H9 (cell line): Measurements from ENCODE around the gene KMT2C. TPM values are rescaled to one million over a fixed set of nuclear protein-coding genes. Genes with fewer than 3 reads are reported as not detected.

Experiments used
- DNase-seq: peaks from one replicate; pipeline ENCODE4 v3.0.0-alpha.2; 2017
- H2AFZ ChIP-seq: one replicate; pipeline ENCODE4 v1.6.1; 2013; ENCODE audit warnings: mild to moderate bottlenecking, low read length, control low read depth, moderate library complexity
- H2AK5ac ChIP-seq: 2 replicates; pipeline ENCODE4 v1.6.1; 2013; ENCODE audit warnings: low read length, control low read depth, mixed read lengths; ENCODE audit not compliant: insufficient read length
- H2BK120ac ChIP-seq: one replicate; pipeline ENCODE4 v1.6.1; 2013; ENCODE audit warnings: low read depth, mild to moderate bottlenecking, low read length, control low read depth, inconsistent platforms; ENCODE audit not compliant: poor library complexity, severe bottlenecking
- H2BK12ac ChIP-seq: 2 replicates; pipeline ENCODE4 v1.6.1; 2013; ENCODE audit warnings: low read length, control low read depth, mixed read lengths, low read depth; ENCODE audit not compliant: insufficient read length
- H2BK15ac ChIP-seq: 2 replicates; pipeline ENCODE4 v1.6.1; 2013; ENCODE audit warnings: low read depth, low read length, control low read depth
- H2BK20ac ChIP-seq: one replicate; pipeline ENCODE4 v1.6.1; 2013; ENCODE audit warnings: low read depth, mild to moderate bottlenecking, low read length, control low read depth, inconsistent platforms; ENCODE audit not compliant: poor library complexity, severe bottlenecking
- H2BK5ac ChIP-seq: 2 replicates; pipeline ENCODE4 v1.6.1; 2013; ENCODE audit warnings: low read length, control low read depth, mixed read lengths; ENCODE audit not compliant: insufficient read length
- H3K14ac ChIP-seq: 2 replicates; pipeline ENCODE4 v1.6.1; 2013; ENCODE audit warnings: low read length, control low read depth; ENCODE audit not compliant: insufficient read depth
- H3K18ac ChIP-seq: 2 replicates; pipeline ENCODE4 v1.6.1; 2013; ENCODE audit warnings: low read depth, mild to moderate bottlenecking, mixed read lengths, low read length, control low read depth; ENCODE audit not compliant: insufficient read length
- H3K23ac ChIP-seq: 2 replicates; pipeline ENCODE4 v1.6.1; 2013; ENCODE audit warnings: low read length, control low read depth, mixed read lengths, low read depth; ENCODE audit not compliant: insufficient read length
- H3K23me2 ChIP-seq: 2 replicates; pipeline ENCODE4 v1.6.1; 2013; ENCODE audit warnings: low read depth, mild to moderate bottlenecking, mixed read lengths, low read length, control low read depth; ENCODE audit not compliant: insufficient read length, poor library complexity, severe bottlenecking
- H3K27ac ChIP-seq: 2 replicates; pipeline ENCODE4 v1.5.1; 2013; ENCODE audit warnings: low read length, control low read depth, mixed read lengths, low read depth; ENCODE audit not compliant: insufficient read length
- H3K27me3 ChIP-seq: 2 replicates; pipeline ENCODE4 v1.6.1; 2013; ENCODE audit warnings: low read length, control low read depth, inconsistent platforms; ENCODE audit not compliant: insufficient read depth
- H3K4ac ChIP-seq: 2 replicates; pipeline ENCODE4 v1.6.1; 2013; ENCODE audit warnings: low read depth, mild to moderate bottlenecking, control low read depth, inconsistent platforms, low read length, moderate library complexity
- H3K4me1 ChIP-seq: 2 replicates; pipeline ENCODE4 v1.6.1; 2013; ENCODE audit warnings: low read length, control low read depth, inconsistent platforms; ENCODE audit not compliant: insufficient read depth
- H3K4me2 ChIP-seq: 2 replicates; pipeline ENCODE4 v1.6.1; 2013; ENCODE audit warnings: low read length, control low read depth, mixed read lengths; ENCODE audit not compliant: insufficient read length, insufficient read depth
- H3K56ac ChIP-seq: 2 replicates; pipeline ENCODE4 v1.6.1; 2013; ENCODE audit warnings: low read depth, mild to moderate bottlenecking, mixed read lengths, low read length, control low read depth; ENCODE audit not compliant: insufficient read length
- H3K79me1 ChIP-seq: 2 replicates; pipeline ENCODE4 v1.6.1; 2013; ENCODE audit warnings: low read depth, mild to moderate bottlenecking, moderate library complexity, low read length, control low read depth, inconsistent platforms; ENCODE audit not compliant: insufficient read depth, poor library complexity, severe bottlenecking
- H3K79me2 ChIP-seq: 2 replicates; pipeline ENCODE4 v1.6.1; 2013; ENCODE audit warnings: low read length, control low read depth, inconsistent platforms; ENCODE audit not compliant: insufficient read depth
- H3K9ac ChIP-seq: 2 replicates; pipeline ENCODE4 v1.6.1; 2013; ENCODE audit warnings: low read length, control low read depth, mixed read lengths; ENCODE audit not compliant: insufficient read length; ENCODE audit errors: extremely low read depth
- H3K9me3 ChIP-seq: one replicate; pipeline ENCODE4 v1.6.1; 2013; ENCODE audit warnings: low read depth, low read length, inconsistent platforms; ENCODE audit not compliant: control insufficient read depth
- H3T11ph ChIP-seq: one replicate; pipeline ENCODE4 v1.6.1; 2013; ENCODE audit warnings: mild to moderate bottlenecking, low read length, control low read depth, inconsistent platforms
- H4K20me1 ChIP-seq: one replicate; pipeline ENCODE4 v1.6.1; 2013; ENCODE audit not compliant: control insufficient read depth, insufficient read length, insufficient read depth
- H4K5ac ChIP-seq: 2 replicates; pipeline ENCODE4 v1.6.1; 2013; ENCODE audit warnings: low read depth, mild to moderate bottlenecking, mixed read lengths, low read length, control low read depth; ENCODE audit not compliant: insufficient read length
- H4K8ac ChIP-seq: replicated peaks from 2 replicates; pipeline ENCODE4 v1.6.1; 2013; ENCODE audit warnings: low read length, control low read depth, mixed read lengths, low read depth; ENCODE audit not compliant: insufficient read length
- H4K91ac ChIP-seq: 2 replicates; pipeline ENCODE4 v1.6.1; 2013; ENCODE audit warnings: low read depth, mild to moderate bottlenecking, moderate library complexity, mixed read lengths, low read length, control low read depth; ENCODE audit not compliant: insufficient read length
- H3K27ac Mint-ChIP-seq, 3 experiments: 2 replicates in 2 of 3; 3 replicates in 1 of 3; pipeline ENCODE4 v1.8.0; 2020 to 2021; ENCODE audit warnings: mixed read lengths in 3 of 3, mild to moderate bottlenecking in 1 of 3, moderate library complexity in 1 of 3
- H3K27me3 Mint-ChIP-seq: 2 replicates; pipeline ENCODE4 v1.8.0; 2021; ENCODE audit warnings: low read depth, mild to moderate bottlenecking, moderate library complexity, mixed read lengths
- H3K36me3 Mint-ChIP-seq, 3 experiments: 2 replicates in 2 of 3; 3 replicates in 1 of 3; pipeline ENCODE4 v1.8.0; 2020 to 2021; ENCODE audit warnings: low read depth in 3 of 3, mixed read lengths in 3 of 3; ENCODE audit not compliant: insufficient read depth in 1 of 3
- H3K4me1 Mint-ChIP-seq, 2 experiments: 2 replicates each; pipeline ENCODE4 v1.8.0; 2020; ENCODE audit warnings: mixed read lengths in 2 of 2
- H3K4me3 Mint-ChIP-seq, 2 experiments: 2 replicates in 1 of 2; 3 replicates in 1 of 2; pipeline ENCODE4 v1.8.0; 2020 to 2021; ENCODE audit warnings: mild to moderate bottlenecking in 2 of 2, mixed read lengths in 2 of 2, moderate library complexity in 1 of 2
- H3K9me3 Mint-ChIP-seq, 2 experiments: 2 replicates in 1 of 2; 3 replicates in 1 of 2; pipeline ENCODE4 v1.8.0; 2020; ENCODE audit warnings: mild to moderate bottlenecking in 2 of 2, mixed read lengths in 2 of 2, moderate library complexity in 1 of 2
- CTCF ChIP-seq: fragments of 200-600 bp; sonication (generic); conservative IDR thresholded peaks from 3 replicates; pipeline ENCODE4 v1.8.0; 2021; ENCODE audit warnings: antibody characterized with exemption, mild to moderate bottlenecking
- total RNA-seq: library from RNA; stranded (reverse); gene quantifications from 2 replicates; pipeline ENCODE4 v1.2.1, GENCODE V29; 2021

KMT2C gene
- total RNA-seq, 1 experiment from 2014 or later = 32.2 TPM

- no peak overlapping the region for H3T11ph ChIP-seq
- H4K20me1 ChIP-seq = no peaks in the 10 kb centered on the region
- H3K27ac ChIP-seq = no peak overlapping the region
- H3K79me2 ChIP-seq = no peaks in the 10 kb centered on the region
- H2BK12ac ChIP-seq = no peak overlapping the region
- no peaks in the 10 kb centered on the region for H3K4me1 ChIP-seq
- no peaks in the 10 kb centered on the region for H3K79me1 ChIP-seq
- H3K23ac ChIP-seq = no peak overlapping the region
- Mint-ChIP-seq H3K27me3 (no peaks in the 10 kb centered on the region), H3K4me3 (no peak overlapping the region), H3K9me3 (no peaks in the 10 kb centered on the region), H3K4me1 (no peaks in the 10 kb centered on the region), H3K27ac (no peak overlapping the region), H3K36me3 (peaks cover 11 to 46% (median 38%) of the 10 kb centered on the region in 3 experiments; a peak in 6 of 7 replicates)
- no peak overlapping the region for H4K5ac ChIP-seq
- H2BK20ac ChIP-seq = no peak overlapping the region
- no peak overlapping the region for H4K91ac ChIP-seq
- H3K14ac ChIP-seq = no peak overlapping the region
- no peak for DNase-seq
- no peak overlapping the region for H4K8ac ChIP-seq
- H3K4ac ChIP-seq = no peak overlapping the region
- H3K9ac ChIP-seq = no peak overlapping the region
- no peak overlapping the region for H2AK5ac ChIP-seq
- no peak overlapping the region for H2BK15ac ChIP-seq
- H2AFZ ChIP-seq = no peak overlapping the region
- H3K56ac ChIP-seq = no peak overlapping the region
- H3K27me3 ChIP-seq = no peaks in the 10 kb centered on the region
- no peaks in the 10 kb centered on the region for H3K9me3 ChIP-seq
- H2BK120ac ChIP-seq = no peak overlapping the region
- H3K4me2 ChIP-seq = no peak overlapping the region
- TF ChIP-seq CTCF = no peak
- no peaks in the 10 kb centered on the region for H3K23me2 ChIP-seq
- H3K18ac ChIP-seq = no peak overlapping the region
- H2BK5ac ChIP-seq = no peak overlapping the region
Measured at GRCh38 chr7:152161171-152161570, 274.6 kb downstream of the KMT2C start.
